ENCODE results near the gene HMG20A.

Gene HMG20A

GRCh38 chr15:77495838-77496596 is 75.3 kb downstream of the HMG20A start:
- Histone ChIP-seq H3K27me3 (ENCODE audit: control insufficient read depth in 5 of 5, insufficient read depth in 4 of 5, low read length in 5 of 5) (no peaks in the 10 kb centered on the region), H3K27ac (ENCODE audit: low read depth, low read length) (peak overlapping the region; percentile 86), H3K9me3 (ENCODE audit: control insufficient read depth in 5 of 5, low read length in 5 of 5) (no peaks in the 10 kb centered on the region), H3K4me1 (ENCODE audit: control insufficient read depth in 5 of 5, insufficient read depth in 5 of 5, low read length in 5 of 5) (peaks cover 24 to 65% (median 50%) of the 10 kb centered on the region in 5 donors), H3K36me3 (ENCODE audit: control insufficient read depth in 5 of 5, insufficient read depth in 5 of 5, low read length in 5 of 5) (no peaks in the 10 kb centered on the region), H3K9ac (ENCODE audit: low read length in 5 of 5) (peak overlapping the region in 1 of 5 donors; percentile 31), H3K4me3 (ENCODE audit: low read depth in 1 of 5, low read length in 5 of 5) (peak overlapping the region in 4 of 5 donors; percentile 20 to 45 (median 27))

GRCh38 chr15:77496715-77497109 is 76.0 kb downstream of the HMG20A start:
- H3K9me3 ChIP-seq (ENCODE audit: control insufficient read depth in 5 of 5, low read length in 5 of 5), result no peaks in the 10 kb centered on the region
- peak overlapping the region in 4 of 5 donors; percentile 14 to 66 (median 56) for H3K9ac ChIP-seq (ENCODE audit: low read length in 5 of 5)
- H3K4me1 ChIP-seq (ENCODE audit: control insufficient read depth in 5 of 5, insufficient read depth in 5 of 5, low read length in 5 of 5), result peaks cover 24 to 65% (median 50%) of the 10 kb centered on the region in 5 donors
- no peaks in the 10 kb centered on the region for H3K27me3 ChIP-seq (ENCODE audit: control insufficient read depth in 5 of 5, insufficient read depth in 4 of 5, low read length in 5 of 5)
- H3K27ac ChIP-seq (ENCODE audit: low read depth, low read length), result peak overlapping the region; percentile 86
- H3K4me3 ChIP-seq (ENCODE audit: low read depth in 1 of 5, low read length in 5 of 5), result peak overlapping the region; percentile 24 to 49 (median 27)
- no peaks in the 10 kb centered on the region for H3K36me3 ChIP-seq (ENCODE audit: control insufficient read depth in 5 of 5, insufficient read depth in 5 of 5, low read length in 5 of 5)

- Histone ChIP-seq H3K9me3 (ENCODE audit: control insufficient read depth in 5 of 5, low read length in 5 of 5) (no peaks in the 10 kb centered on the region), H3K36me3 (ENCODE audit: control insufficient read depth in 5 of 5, insufficient read depth in 5 of 5, low read length in 5 of 5) (no peaks in the 10 kb centered on the region), H3K4me1 (ENCODE audit: control insufficient read depth in 5 of 5, insufficient read depth in 5 of 5, low read length in 5 of 5) (peaks cover 24 to 65% (median 50%) of the 10 kb centered on the region in 5 donors), H3K27ac (ENCODE audit: low read depth, low read length) (peak overlapping the region; percentile 86), H3K9ac (ENCODE audit: low read length in 5 of 5) (peak overlapping the region in 4 of 5 donors; percentile 14 to 66 (median 56)), H3K4me3 (ENCODE audit: low read depth in 1 of 5, low read length in 5 of 5) (peak overlapping the region; percentile 24 to 49 (median 27)), H3K27me3 (ENCODE audit: control insufficient read depth in 5 of 5, insufficient read depth in 4 of 5, low read length in 5 of 5) (no peaks in the 10 kb centered on the region)
These were observed 76.5 kb downstream of the HMG20A start for GRCh38 chr15:77497110-77497737.

- no peak overlapping the region for H3K9ac ChIP-seq (ENCODE audit: low read length in 5 of 5)
- peaks cover 24 to 65% (median 50%) of the 10 kb centered on the region in 5 donors for H3K4me1 ChIP-seq (ENCODE audit: control insufficient read depth in 5 of 5, insufficient read depth in 5 of 5, low read length in 5 of 5)
- no peaks in the 10 kb centered on the region for H3K9me3 ChIP-seq (ENCODE audit: control insufficient read depth in 5 of 5, low read length in 5 of 5)
These were observed 77.3 kb downstream of the HMG20A start for GRCh38 chr15:77497942-77498361.

DNA sequence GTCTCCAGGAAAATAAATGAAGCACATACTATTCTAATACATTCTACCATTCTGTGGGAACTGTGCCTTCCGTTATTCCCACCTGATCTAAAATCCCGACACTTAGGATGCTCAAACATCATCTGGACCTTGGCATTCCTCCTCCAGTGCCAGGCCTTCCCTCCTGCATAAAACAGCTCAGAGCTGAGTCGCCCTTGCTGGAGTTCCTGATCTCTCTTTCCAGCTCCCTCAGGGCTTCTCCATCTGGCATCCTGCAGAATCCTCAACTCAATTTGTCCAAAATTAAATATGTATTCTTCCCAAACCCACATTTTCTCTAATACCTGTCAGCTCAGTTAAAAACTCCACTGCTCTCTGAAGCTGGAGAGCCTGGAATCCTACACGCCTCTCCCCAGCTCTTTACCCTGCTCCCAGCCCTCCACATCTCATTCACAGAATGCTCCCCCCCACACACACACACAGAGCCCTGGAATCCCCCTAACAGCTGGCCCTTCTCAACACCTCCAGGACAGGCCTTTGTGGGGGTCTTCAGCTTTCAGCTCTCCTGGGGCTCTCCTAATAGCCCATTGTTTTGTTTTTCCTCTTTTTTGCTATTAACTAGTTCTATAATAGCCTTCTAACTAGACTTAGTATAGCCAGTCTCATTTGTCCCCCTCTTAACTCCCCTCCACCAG is 78.5 kb downstream of the HMG20A start:
- Histone ChIP-seq H3K27me3 (ENCODE audit: control insufficient read depth in 5 of 5, insufficient read depth in 4 of 5, low read length in 5 of 5) (no peaks in the 10 kb centered on the region), H3K9ac (ENCODE audit: low read length in 5 of 5) (no peak overlapping the region), H3K9me3 (ENCODE audit: control insufficient read depth in 5 of 5, low read length in 5 of 5) (no peaks in the 10 kb centered on the region), H3K4me3 (ENCODE audit: low read depth in 1 of 5, low read length in 5 of 5) (no peak overlapping the region), H3K4me1 (ENCODE audit: control insufficient read depth in 5 of 5, insufficient read depth in 5 of 5, low read length in 5 of 5) (peaks cover 24 to 60% (median 44%) of the 10 kb centered on the region in 5 donors), H3K36me3 (ENCODE audit: control insufficient read depth in 5 of 5, insufficient read depth in 5 of 5, low read length in 5 of 5) (no peaks in the 10 kb centered on the region), H3K27ac (ENCODE audit: low read depth, low read length) (no peak overlapping the region)

More at GRCh38 chr15:77497942-77498361, 77.3 kb downstream of the HMG20A start:
- Histone ChIP-seq H3K27me3 (ENCODE audit: control insufficient read depth in 5 of 5, insufficient read depth in 4 of 5, low read length in 5 of 5) (no peaks in the 10 kb centered on the region), H3K36me3 (ENCODE audit: control insufficient read depth in 5 of 5, insufficient read depth in 5 of 5, low read length in 5 of 5) (no peaks in the 10 kb centered on the region), H3K4me3 (ENCODE audit: low read depth in 1 of 5, low read length in 5 of 5) (peak overlapping the region in 1 of 5 donors; percentile 11), H3K27ac (ENCODE audit: low read depth, low read length) (peak overlapping the region; percentile 86)

- Histone ChIP-seq H3K36me3 (ENCODE audit: control insufficient read depth in 5 of 5, insufficient read depth in 5 of 5, low read length in 5 of 5) (peaks cover 0 to 3% (median 0%) of the 10 kb centered on the region in 5 donors), H3K9me3 (ENCODE audit: control insufficient read depth in 5 of 5, low read length in 5 of 5) (no peaks in the 10 kb centered on the region), H3K27me3 (ENCODE audit: control insufficient read depth in 5 of 5, insufficient read depth in 4 of 5, low read length in 5 of 5) (no peaks in the 10 kb centered on the region), H3K9ac (ENCODE audit: low read length in 5 of 5) (no peak overlapping the region), H3K27ac (ENCODE audit: low read depth, low read length) (no peak overlapping the region), H3K4me1 (ENCODE audit: control insufficient read depth in 5 of 5, insufficient read depth in 5 of 5, low read length in 5 of 5) (peaks cover 24 to 60% (median 39%) of the 10 kb centered on the region in 5 donors), H3K4me3 (ENCODE audit: low read depth in 1 of 5, low read length in 5 of 5) (no peak overlapping the region)
These were observed 80.3 kb downstream of the HMG20A start for GRCh38 chr15:77500989-77501388.

- Histone ChIP-seq H3K4me3 (ENCODE audit: low read depth in 1 of 5, low read length in 5 of 5) (no peak overlapping the region), H3K36me3 (ENCODE audit: control insufficient read depth in 5 of 5, insufficient read depth in 5 of 5, low read length in 5 of 5) (peaks cover 0 to 3% (median 0%) of the 10 kb centered on the region in 5 donors), H3K27ac (ENCODE audit: low read depth, low read length) (no peak overlapping the region), H3K4me1 (ENCODE audit: control insufficient read depth in 5 of 5, insufficient read depth in 5 of 5, low read length in 5 of 5) (peaks cover 24 to 60% (median 41%) of the 10 kb centered on the region in 5 donors), H3K9ac (ENCODE audit: low read length in 5 of 5) (no peak overlapping the region), H3K9me3 (ENCODE audit: control insufficient read depth in 5 of 5, low read length in 5 of 5) (no peaks in the 10 kb centered on the region), H3K27me3 (ENCODE audit: control insufficient read depth in 5 of 5, insufficient read depth in 4 of 5, low read length in 5 of 5) (no peaks in the 10 kb centered on the region)
These were observed 81.8 kb downstream of the HMG20A start for GRCh38 chr15:77502379-77503095.

- Histone ChIP-seq H3K27me3 (ENCODE audit: control insufficient read depth in 5 of 5, insufficient read depth in 4 of 5, low read length in 5 of 5) (no peaks in the 10 kb centered on the region), H3K4me3 (ENCODE audit: low read depth in 1 of 5, low read length in 5 of 5) (no peak overlapping the region), H3K27ac (ENCODE audit: low read depth, low read length) (no peak overlapping the region), H3K9ac (ENCODE audit: low read length in 5 of 5) (no peak overlapping the region), H3K36me3 (ENCODE audit: control insufficient read depth in 5 of 5, insufficient read depth in 5 of 5, low read length in 5 of 5) (peaks cover 0 to 3% (median 0%) of the 10 kb centered on the region in 5 donors), H3K9me3 (ENCODE audit: control insufficient read depth in 5 of 5, low read length in 5 of 5) (no peaks in the 10 kb centered on the region), H3K4me1 (ENCODE audit: control insufficient read depth in 5 of 5, insufficient read depth in 5 of 5, low read length in 5 of 5) (peaks cover 24 to 60% (median 41%) of the 10 kb centered on the region in 5 donors)
These were observed 82.6 kb downstream of the HMG20A start for GRCh38 chr15:77503240-77503639.

DNA sequence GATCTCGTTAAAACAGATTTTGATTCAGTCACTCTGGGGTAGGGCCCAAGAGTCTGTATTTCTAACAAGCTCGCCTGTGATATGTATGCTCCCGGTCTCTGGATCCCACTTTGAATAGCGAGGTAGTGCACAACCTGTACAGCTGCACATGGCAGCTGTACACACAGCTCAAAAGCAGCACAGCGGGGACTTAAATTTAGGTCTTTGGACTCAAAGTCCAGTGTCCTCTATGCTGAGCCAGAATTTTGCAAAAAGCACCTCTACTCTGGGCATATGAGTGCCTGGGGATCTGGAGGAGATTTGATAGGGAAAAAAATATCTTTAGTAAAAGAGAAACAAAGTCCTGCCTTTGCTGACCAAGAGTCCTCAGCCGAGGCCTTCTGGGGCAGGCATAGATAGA is 83.1 kb downstream of the HMG20A start:
- no peak overlapping the region for H3K9ac ChIP-seq (ENCODE audit: low read length in 5 of 5)
- H3K27ac ChIP-seq (ENCODE audit: low read depth, low read length), result no peak overlapping the region
- no peak overlapping the region for H3K4me3 ChIP-seq (ENCODE audit: low read depth in 1 of 5, low read length in 5 of 5)
- H3K4me1 ChIP-seq (ENCODE audit: control insufficient read depth in 5 of 5, insufficient read depth in 5 of 5, low read length in 5 of 5), result peaks cover 27 to 60% (median 42%) of the 10 kb centered on the region in 5 donors
- no peaks in the 10 kb centered on the region for H3K27me3 ChIP-seq (ENCODE audit: control insufficient read depth in 5 of 5, insufficient read depth in 4 of 5, low read length in 5 of 5)
- H3K36me3 ChIP-seq (ENCODE audit: control insufficient read depth in 5 of 5, insufficient read depth in 5 of 5, low read length in 5 of 5), result peaks cover 0 to 3% (median 0%) of the 10 kb centered on the region in 5 donors
- no peaks in the 10 kb centered on the region for H3K9me3 ChIP-seq (ENCODE audit: control insufficient read depth in 5 of 5, low read length in 5 of 5)
